ENCODE measurements around the gene WWTR1.

GRCh38 chr3:149596134-149596770 is 61.6 kb downstream of the WWTR1 start:
- TF ChIP-seq, protein P1, sequence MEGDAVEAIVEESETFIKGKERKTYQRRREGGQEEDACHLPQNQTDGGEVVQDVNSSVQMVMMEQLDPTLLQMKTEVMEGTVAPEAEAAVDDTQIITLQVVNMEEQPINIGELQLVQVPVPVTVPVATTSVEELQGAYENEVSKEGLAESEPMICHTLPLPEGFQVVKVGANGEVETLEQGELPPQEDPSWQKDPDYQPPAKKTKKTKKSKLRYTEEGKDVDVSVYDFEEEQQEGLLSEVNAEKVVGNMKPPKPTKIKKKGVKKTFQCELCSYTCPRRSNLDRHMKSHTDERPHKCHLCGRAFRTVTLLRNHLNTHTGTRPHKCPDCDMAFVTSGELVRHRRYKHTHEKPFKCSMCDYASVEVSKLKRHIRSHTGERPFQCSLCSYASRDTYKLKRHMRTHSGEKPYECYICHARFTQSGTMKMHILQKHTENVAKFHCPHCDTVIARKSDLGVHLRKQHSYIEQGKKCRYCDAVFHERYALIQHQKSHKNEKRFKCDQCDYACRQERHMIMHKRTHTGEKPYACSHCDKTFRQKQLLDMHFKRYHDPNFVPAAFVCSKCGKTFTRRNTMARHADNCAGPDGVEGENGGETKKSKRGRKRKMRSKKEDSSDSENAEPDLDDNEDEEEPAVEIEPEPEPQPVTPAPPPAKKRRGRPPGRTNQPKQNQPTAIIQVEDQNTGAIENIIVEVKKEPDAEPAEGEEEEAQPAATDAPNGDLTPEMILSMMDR (IDR thresholded peaks at IDR 0.05; ENCODE audit: low read length): no peak
- no peak for TF ChIP-seq EZH2 (IDR thresholded peaks at IDR 0.05; ENCODE audit: borderline replicate concordance, low read length)

Data from OCI-LY1 (cell line).